GM21528 (cell line): ENCODE measurements around the gene NDRG4.
A peak's percentile ranks its signal among the peaks of the same experiment; 100 is the strongest.

ENCODE experiments used
- ATAC-seq: cut with Tn5 transposase; IDR thresholded peaks from one replicate; pipeline ENCODE4 v1.9.1; 2021; ENCODE audit warnings: mild to moderate bottlenecking, moderate library complexity; ENCODE audit not compliant: unreplicated experiment, low FRiP score

NDRG4 gene

DNA sequence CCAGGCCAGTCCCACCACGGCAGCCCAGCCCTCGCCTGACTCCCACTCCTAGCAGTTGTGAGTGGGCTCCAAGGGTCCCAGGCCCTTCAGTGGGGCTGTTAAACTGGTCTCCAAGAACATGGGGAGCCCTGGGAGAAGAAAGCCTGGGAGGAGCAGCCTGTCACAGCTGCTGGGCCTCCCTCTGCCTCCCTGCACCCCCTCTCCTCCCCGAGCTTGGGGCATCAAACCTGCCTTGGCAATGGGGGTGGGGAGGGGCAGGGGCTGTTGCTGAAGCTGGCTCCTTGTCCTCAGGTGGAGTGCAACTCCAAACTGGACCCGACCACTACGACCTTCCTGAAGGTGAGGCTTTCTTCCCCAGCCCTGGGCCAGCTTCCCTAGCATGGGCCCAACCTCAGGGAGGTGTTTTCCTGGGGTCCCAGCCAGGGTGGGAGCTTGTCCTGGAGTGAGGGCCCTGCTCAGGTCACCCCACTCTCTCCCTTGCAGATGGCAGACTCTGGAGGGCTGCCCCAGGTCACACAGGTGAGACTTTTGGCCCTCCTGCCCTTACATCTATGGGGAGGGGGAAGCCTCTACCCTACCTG, 8.8 kb downstream of the NDRG4 start:
- no peak for ATAC-seq

- no peak for ATAC-seq
These were observed 9.5 kb downstream of the NDRG4 start for GRCh38 chr16:58509256-58510096.

GRCh38 chr16:58510097-58510775, 10.3 kb downstream of the NDRG4 start:
- no peak for ATAC-seq

DNA sequence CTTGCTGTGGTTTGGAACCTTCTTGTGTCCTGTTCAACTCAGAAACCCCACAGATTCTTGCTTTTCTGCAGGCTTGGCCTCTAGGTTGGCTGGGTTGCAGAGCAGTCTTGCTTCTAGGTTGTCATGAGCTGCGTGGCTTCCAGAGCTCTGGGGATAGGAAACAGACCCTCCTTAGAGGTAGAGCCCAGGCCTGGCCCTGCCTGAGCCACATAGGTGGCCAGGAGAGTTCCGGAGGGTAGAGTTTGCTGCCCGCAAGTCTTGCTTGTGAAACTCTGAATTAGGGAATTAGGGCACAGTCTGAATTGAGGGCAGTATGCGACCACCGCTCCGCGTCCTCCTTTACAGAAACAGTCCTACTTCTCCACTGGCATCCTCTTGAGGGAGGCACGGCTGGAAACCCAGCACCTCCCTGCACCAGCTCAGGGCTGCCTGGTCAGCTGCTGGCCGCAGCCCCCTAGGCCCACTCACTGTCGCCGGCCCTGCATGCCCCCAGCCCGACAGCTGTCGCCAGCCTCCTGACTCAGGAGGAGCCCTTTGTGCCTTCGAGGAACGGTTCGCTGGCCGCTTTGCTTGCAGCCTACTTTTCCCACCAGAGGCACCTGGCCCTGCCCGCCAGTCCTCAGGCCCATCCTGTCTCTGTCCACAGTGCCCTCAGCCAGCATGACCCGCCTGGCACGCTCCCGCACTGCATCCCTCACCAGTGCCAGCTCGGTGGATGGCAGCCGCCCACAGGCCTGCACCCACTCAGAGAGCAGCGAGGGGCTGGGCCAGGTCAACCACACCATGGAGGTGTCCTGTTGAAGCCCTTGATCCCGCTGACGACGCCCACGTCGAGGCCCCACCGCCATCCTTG, 11.1 kb downstream of the NDRG4 start:
- ATAC-seq, result no peak

GRCh38 chr16:58511933-58512815, 12.2 kb downstream of the NDRG4 start:
- no peak for ATAC-seq

DNA sequence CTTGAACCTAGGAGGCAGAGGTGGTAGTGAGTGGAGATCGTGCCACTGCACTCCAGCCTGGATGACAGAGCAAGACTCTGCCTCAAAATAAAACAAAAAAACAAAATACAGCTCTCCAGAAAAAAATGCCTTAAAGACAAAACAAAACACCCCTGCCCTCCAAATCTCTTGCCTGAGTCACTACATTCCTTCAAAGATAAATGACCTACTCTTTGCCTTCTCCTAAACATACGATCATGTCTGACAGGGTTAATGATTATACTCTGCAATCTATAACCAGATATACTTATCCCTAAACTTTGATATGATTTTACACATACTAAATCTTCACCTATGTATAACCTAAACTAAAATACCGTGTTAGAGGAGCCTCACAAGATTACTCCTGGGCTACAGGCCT, 13.9 kb downstream of the NDRG4 start:
- ATAC-seq, result no peak

- ATAC-seq, result peak; percentile 75
These were observed 15.4 kb downstream of the NDRG4 start, which contains the start of gene SETD6 for GRCh38 chr16:58515125-58515870. Gene SETD6, plus strand, starts transcription at chr16:58515517. Its CDS starts 21 bp downstream, at chr16:58515538.

GRCh38 chr16:58515871-58516767, 16.2 kb downstream of the NDRG4 start:
- peak; percentile 36 for ATAC-seq

GRCh38 chr16:58516768-58517107, 16.8 kb downstream of the NDRG4 start:
- no peak for ATAC-seq

DNA sequence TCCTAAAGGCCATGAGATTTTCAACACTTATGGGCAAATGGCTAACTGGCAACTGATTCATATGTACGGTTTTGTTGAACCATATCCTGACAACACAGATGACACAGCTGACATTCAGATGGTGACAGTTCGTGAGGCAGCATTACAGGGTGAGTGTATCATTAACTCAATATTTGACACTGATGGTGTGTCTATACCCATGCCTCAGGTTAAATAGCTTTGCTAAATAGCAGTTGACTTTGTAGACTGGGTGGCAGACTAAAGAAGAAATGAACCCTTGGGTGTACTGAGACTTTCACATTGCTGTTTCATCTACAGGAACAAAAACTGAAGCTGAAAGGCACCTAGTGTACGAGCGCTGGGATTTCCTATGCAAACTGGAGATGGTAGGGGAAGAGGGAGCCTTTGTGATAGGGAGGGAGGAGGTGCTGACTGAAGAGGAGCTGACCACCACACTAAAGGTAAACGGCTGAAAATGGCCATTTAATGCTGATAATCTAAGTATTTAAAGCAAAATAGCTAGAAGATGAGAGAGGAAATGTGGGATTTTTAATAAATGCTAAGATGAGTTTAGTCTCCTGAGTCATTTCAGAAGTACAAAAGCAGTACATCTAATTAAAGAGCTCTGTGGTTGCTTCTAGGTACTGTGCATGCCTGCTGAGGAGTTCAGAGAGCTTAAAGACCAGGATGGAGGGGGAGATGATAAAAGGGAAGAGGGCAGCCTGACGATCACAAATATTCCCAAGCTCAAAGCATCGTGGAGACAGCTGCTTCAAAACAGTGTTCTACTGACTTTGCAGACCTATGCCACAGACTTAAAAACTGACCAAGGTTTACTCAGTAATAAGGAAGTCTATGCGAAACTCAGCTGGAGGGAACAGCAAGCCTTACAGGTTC, 18.4 kb downstream of the NDRG4 start:
- peak; percentile 32 for ATAC-seq

GRCh38 chr16:58518980-58519368, 19.0 kb downstream of the NDRG4 start:
- no peak for ATAC-seq

DNA sequence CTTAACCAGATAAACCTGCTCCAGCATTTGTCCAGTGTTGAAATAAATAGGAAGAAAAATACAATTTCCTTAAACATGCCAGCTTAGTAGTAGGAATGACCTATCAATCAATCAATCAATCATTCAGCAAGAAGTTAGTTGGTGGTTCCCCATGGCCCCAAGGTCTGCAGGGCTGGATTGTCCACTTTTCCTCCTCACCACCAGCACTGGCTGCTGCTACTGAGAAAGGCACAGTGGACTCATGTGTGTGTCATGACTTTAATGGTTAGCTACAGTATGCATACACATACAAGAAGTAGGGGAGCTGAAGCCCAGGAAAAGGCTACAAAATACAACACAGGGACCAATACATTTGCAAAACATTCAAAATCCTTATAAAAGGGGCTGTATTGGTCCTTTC, 19.8 kb downstream of the NDRG4 start:
- no peak for ATAC-seq

DNA sequence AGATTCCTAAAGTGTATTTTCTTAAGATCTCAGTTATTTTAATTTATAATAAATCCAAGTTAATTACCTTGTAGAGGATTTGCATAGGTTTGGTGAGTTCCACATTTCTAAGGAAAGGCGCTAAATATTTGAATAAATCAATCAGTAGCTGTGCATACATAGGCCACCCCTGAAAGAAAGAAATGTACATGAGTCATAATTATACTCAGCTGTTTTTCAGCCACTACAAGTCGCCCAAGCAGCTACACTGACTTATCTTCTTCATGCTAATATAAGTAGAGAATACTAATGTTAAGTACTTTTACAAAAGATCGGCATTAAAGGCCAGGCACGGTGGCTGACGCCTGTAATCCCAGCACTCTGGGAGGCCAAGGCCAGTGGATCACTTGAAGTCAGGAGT, 30.2 kb downstream of the NDRG4 start:
- no peak for ATAC-seq

DNA sequence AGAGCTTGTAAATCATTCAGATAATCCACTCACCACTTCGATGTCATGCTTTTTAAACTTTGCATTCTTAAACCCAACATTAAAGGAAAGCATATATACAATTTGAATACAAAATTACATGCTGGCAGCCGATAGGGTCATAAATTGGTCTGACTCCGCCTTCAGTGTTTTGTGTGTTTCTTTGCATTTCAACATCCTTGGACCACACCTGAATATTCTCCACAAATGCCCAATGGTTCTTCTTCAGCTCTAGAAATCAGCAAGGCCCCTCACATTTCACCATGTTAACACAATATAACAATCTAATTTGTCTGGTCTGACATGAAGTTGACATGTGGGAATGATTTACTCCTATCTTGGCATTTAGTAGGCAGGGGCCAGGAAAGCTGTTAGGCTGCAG, 32.5 kb downstream of the NDRG4 start:
- ATAC-seq, result no peak

DNA sequence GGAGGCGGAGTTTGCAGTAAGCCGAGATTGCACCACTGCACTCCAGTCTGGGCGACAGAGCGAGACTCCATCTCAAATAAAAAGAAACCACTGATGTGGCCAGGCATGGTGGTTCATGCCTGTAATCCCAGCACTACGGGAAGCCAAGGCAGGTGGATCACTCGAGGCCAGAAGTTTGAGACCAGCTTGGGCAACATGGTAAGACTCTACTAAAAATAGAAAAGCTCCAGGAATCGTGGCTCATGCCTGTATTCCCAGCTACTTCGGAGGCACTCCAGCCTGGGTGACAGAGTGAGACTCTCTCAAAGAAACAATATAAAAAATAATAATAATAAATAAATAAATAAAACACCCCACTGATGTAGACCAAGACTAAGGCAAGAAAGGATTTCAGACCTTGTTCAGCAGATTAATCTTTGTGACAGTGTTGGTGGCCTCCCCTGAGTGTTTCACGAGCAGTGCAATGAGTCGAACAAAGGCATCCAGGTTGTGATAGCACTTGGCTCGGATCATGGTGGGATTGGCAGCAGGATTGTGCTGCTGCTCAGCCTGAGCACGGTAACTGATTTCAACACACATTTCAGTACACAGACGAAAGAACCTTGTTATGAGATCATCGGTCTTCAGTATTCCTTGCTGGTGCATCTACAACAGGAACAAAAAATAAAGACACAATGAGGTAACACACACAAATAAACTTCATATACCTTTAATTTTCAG, 34.0 kb downstream of the NDRG4 start:
- no peak for ATAC-seq

- no peak for ATAC-seq
These were observed 35.2 kb downstream of the NDRG4 start for GRCh38 chr16:58535100-58535499.
